GM19467 (cell line): ENCODE results near the gene ZC3H12D.

Source experiments
- ATAC-seq: cut with Tn5 transposase; IDR thresholded peaks from one replicate; pipeline ENCODE4 v1.9.1; 2021; ENCODE audit warnings: mild to moderate bottlenecking, moderate library complexity; ENCODE audit not compliant: unreplicated experiment

ZC3H12D gene

GRCh38 chr6:149421132-149421531 is 63.7 kb downstream of the ZC3H12D start:
- ATAC-seq: no peak

GRCh38 chr6:149419696-149420404 is 65.0 kb downstream of the ZC3H12D start:
- ATAC-seq: no peak

- ATAC-seq: no peak
Measured at GRCh38 chr6:149414821-149415220, 70.0 kb downstream of the ZC3H12D start.

- no peak for ATAC-seq
Measured at GRCh38 chr6:149414009-149414408, 70.8 kb downstream of the ZC3H12D start.

- no peak for ATAC-seq
Measured at GRCh38 chr6:149410557-149410956, 74.3 kb downstream of the ZC3H12D start.

GRCh38 chr6:149409617-149410016 is 75.2 kb downstream of the ZC3H12D start:
- no peak for ATAC-seq

- no peak for ATAC-seq
Measured at GRCh38 chr6:149405823-149406765, 78.7 kb downstream of the ZC3H12D start.

GRCh38 chr6:149403534-149403933 is 81.3 kb downstream of the ZC3H12D start:
- ATAC-seq: no peak

GRCh38 chr6:149400050-149400449 is 84.8 kb downstream of the ZC3H12D start, which contains the start of gene SUMO4:
SUMO4 (plus strand) TSS chr6:149400262; CDS start chr6:149400392, 130 bp downstream.
- no peak for ATAC-seq

GRCh38 chr6:149397384-149397783 is 87.4 kb downstream of the ZC3H12D start:
- ATAC-seq: no peak
